ENCODE data around the gene SRPK3.
"Not testable (repeated sequence)": the region's sequence is repeated elsewhere in the genome, so short reads cannot be mapped to it uniquely, and the experiment has no call there.

The SRPK3 gene

DNA sequence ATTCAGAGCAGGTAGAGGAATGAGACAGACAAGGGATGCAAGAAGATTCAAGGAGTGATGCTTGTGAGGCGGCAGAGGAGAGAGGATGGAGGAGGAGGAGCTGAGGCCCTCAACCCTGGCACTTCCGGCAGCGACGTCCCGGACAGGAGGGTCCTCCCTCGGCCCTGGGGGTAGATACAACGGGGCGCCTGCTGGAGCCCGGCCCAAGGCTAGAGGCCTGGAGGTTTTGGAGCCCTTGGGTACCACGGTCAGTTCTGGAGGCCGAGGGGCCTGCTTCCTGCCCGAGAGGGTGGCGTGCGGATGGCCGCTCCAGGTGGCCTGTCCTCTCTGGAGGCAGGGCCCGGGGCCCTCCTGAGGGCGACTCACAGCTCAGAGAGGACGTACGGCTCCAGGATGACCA, 27.1 kb downstream of the SRPK3 start:
- Histone ChIP-seq H3K4me3 (no peak overlapping the region), H3K9me3 (replicated peaks in 1 of 11) (peaks cover 0 to 64% (median 48%) of the 10 kb centered on the region in 11 experiments; a peak in 17 of 22 replicates), H3K4me1 (no peaks in the 10 kb centered on the region), H3K27ac (no peak overlapping the region), H3K4me2 (no peak overlapping the region), H3K36me3 (no peaks in the 10 kb centered on the region), H3K9ac (no peak overlapping the region), H3K27me3 (peaks cover 32 to 69% (median 56%) of the 10 kb centered on the region in 11 experiments), H4K20me1 (peaks cover 0 to 4% (median 0%) of the 10 kb centered on the region in 11 experiments; a peak in 3 of 22 replicates)
- TF ChIP-seq Cebpa-rat (IDR thresholded peaks at IDR 0.05): no peak

DNA sequence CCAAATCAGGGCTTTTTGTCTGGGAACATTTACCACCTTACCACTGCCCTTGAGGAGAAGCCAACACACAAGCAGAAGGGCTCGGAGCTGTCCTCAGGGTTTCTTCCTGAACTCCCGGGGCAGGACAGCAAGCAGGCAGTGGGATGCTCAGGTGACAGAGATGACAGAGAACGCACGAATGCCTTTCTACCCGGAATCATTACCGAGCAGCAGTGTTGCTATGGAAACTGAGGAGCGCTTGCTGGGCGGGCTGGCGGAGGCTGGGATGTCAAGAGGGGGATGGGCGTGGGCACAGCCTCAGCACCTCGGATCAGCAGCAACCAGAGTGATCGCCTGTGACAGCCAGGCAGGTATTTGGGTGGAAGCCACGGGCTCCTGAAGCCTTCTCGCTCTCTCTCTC, 31.4 kb downstream of the SRPK3 start:
- TF ChIP-seq Cebpa-rat (IDR thresholded peaks at IDR 0.05): no peak
- Histone ChIP-seq H3K4me3 (no peak overlapping the region), H4K20me1 (peaks cover 0 to 4% (median 0%) of the 10 kb centered on the region in 11 experiments; a peak in 4 of 22 replicates), H3K9ac (no peak overlapping the region), H3K27ac (no peak overlapping the region), H3K4me1 (peaks cover 20 to 28% (median 26%) of the 10 kb centered on the region in 10 experiments), H3K4me2 (no peak overlapping the region), H3K9me3 (replicated peaks in 1 of 11) (peaks cover 0 to 33% (median 22%) of the 10 kb centered on the region in 11 experiments; a peak in 10 of 22 replicates), H3K27me3 (peaks cover 42 to 82% (median 67%) of the 10 kb centered on the region in 11 experiments), H3K36me3 (no peaks in the 10 kb centered on the region)

GRCh38 chrX:153813161-153813560, 32.3 kb downstream of the SRPK3 start:
- Histone ChIP-seq H3K27me3 (peaks cover 45 to 87% (median 75%) of the 10 kb centered on the region in 11 experiments), H3K9ac (no peak overlapping the region)
- no peak for TF ChIP-seq Cebpa-rat (IDR thresholded peaks at IDR 0.05)

GRCh38 chrX:153814591-153815315, 33.9 kb downstream of the SRPK3 start:
- TF ChIP-seq Cebpa-rat (IDR thresholded peaks at IDR 0.05): no peak
- Histone ChIP-seq H3K4me1 (peaks cover 30 to 51% (median 45%) of the 10 kb centered on the region in 10 experiments), H3K27me3 (peaks cover 56 to 89% (median 79%) of the 10 kb centered on the region in 11 experiments), H3K4me2 (peak overlapping the region; percentile 7 to 70 (median 56)), H3K9me3 (replicated peaks in 1 of 11) (peaks cover 0 to 37% (median 6%) of the 10 kb centered on the region in 11 experiments; a peak in 7 of 22 replicates), H3K4me3 (no peak overlapping the region), H4K20me1 (peaks cover 0 to 4% (median 0%) of the 10 kb centered on the region in 11 experiments; a peak in 4 of 22 replicates), H3K9ac (peak overlapping the region in 4 of 11 experiments; percentile 8 to 41 (median 16); a peak in 4 of 22 replicates), H3K27ac (peak overlapping the region in 8 of 11 experiments; percentile 24 to 65 (median 36); a peak in 13 of 22 replicates), H3K36me3 (no peaks in the 10 kb centered on the region)

More at GRCh38 chrX:153813161-153813560, 32.3 kb downstream of the SRPK3 start:
- Histone ChIP-seq H3K4me1 (peaks cover 25 to 38% (median 35%) of the 10 kb centered on the region in 10 experiments), H3K4me3 (no peak overlapping the region), H3K27ac (no peak overlapping the region), H3K36me3 (no peaks in the 10 kb centered on the region), H3K4me2 (no peak overlapping the region), H3K9me3 (replicated peaks in 1 of 11) (peaks cover 0 to 38% (median 15%) of the 10 kb centered on the region in 11 experiments; a peak in 9 of 22 replicates), H4K20me1 (peaks cover 0 to 4% (median 0%) of the 10 kb centered on the region in 11 experiments; a peak in 4 of 22 replicates)

DNA sequence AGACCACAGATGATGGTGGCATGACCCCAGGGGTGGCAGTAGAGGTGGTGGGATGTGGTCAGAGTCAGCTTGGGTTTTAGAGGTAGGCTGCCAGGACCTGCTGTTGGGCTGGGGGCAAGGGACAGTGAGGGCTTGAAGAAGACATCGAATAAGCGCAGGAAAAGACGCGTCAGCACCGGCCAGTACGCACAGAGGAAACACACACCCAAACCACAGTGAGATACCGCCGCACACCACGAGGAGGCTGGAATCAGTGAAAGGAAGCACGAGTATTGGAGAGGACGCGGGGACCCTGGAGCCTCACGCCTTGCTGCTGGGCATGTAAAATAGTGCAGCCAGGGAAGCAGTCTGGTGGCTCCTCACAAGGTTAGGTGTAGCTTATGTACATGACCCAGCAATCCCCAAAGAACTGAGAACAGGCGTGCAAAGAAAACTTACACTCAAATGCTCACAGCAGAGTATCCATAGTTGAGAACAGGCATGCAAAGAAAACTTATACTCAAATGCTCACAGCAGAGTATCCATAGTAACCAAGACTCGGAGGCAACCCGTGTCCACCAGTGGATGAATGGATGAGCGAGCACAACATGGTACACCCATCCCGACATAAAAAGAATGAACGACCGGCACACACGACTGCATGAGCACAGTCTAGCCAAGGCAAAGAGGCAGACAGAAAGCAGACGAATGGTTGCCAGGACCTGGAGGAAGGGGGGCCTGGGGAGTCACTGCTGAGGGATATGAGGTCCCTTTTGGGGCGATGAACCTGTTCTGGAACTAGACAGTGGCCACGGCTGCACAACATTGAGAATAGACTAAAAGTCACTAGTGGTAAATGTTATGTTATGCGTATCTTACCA, 36.2 kb downstream of the SRPK3 start:
- peak overlapping the region; percentile 36 to 82 (median 70) for H3K4me2 ChIP-seq
- H3K9ac ChIP-seq: peak overlapping the region in 2 of 11 experiments; percentile 9 to 34; a peak in 2 of 22 replicates
- peaks cover 30 to 66% (median 59%) of the 10 kb centered on the region in 10 experiments for H3K4me1 ChIP-seq
- H3K9me3 ChIP-seq (replicated peaks in 1 of 11): peaks cover 0 to 28% (median 4%) of the 10 kb centered on the region in 11 experiments; a peak in 7 of 22 replicates
- peaks cover 42 to 88% (median 74%) of the 10 kb centered on the region in 11 experiments for H3K27me3 ChIP-seq
- H4K20me1 ChIP-seq: peaks cover 0 to 9% (median 0%) of the 10 kb centered on the region in 11 experiments; a peak in 3 of 22 replicates
- H3K36me3 ChIP-seq: no peaks in the 10 kb centered on the region
- H3K27ac ChIP-seq: peak overlapping the region in 5 of 11 experiments; percentile 12 to 28 (median 19); a peak in 3 of 22 replicates
- no peak overlapping the region for H3K4me3 ChIP-seq
- TF ChIP-seq Cebpa-rat (IDR thresholded peaks at IDR 0.05): no peak

GRCh38 chrX:153818064-153818463, 37.2 kb downstream of the SRPK3 start:
- Histone ChIP-seq H3K4me1 (peaks cover 30 to 70% (median 61%) of the 10 kb centered on the region in 10 experiments), H3K27me3 (peaks cover 39 to 86% (median 73%) of the 10 kb centered on the region in 11 experiments), H3K4me2 (peak overlapping the region in 9 of 11 experiments; percentile 36 to 82 (median 71); a peak in 15 of 22 replicates), H3K9me3 (replicated peaks in 1 of 11) (peaks cover 0 to 28% (median 4%) of the 10 kb centered on the region in 11 experiments; a peak in 7 of 22 replicates)
- not testable (repeated sequence) for H3K36me3 ChIP-seq, H3K4me3 ChIP-seq, H3K27ac ChIP-seq, H4K20me1 ChIP-seq, H3K9ac ChIP-seq

- Histone ChIP-seq H3K9ac (peak overlapping the region; percentile 26 to 63 (median 49); a peak in 17 of 22 replicates), H3K36me3 (no peaks in the 10 kb centered on the region), H3K27ac (0 out of 22 replicates have a peak overlapping the region, but pooled peaks of 1 of the 11 experiments have one; percentile 9), H4K20me1 (peaks cover 0 to 9% (median 0%) of the 10 kb centered on the region in 11 experiments; a peak in 2 of 22 replicates), H3K4me2 (peak overlapping the region; percentile 65 to 83 (median 75)), H3K9me3 (replicated peaks in 1 of 11) (peaks cover 0 to 28% (median 4%) of the 10 kb centered on the region in 11 experiments; a peak in 7 of 22 replicates), H3K4me1 (peaks cover 30 to 70% (median 61%) of the 10 kb centered on the region in 10 experiments), H3K4me3 (peak overlapping the region; percentile 32 to 62 (median 48)), H3K27me3 (peaks cover 37 to 85% (median 70%) of the 10 kb centered on the region in 11 experiments)
- no peak for TF ChIP-seq Cebpa-rat (IDR thresholded peaks at IDR 0.05)
These were observed 37.9 kb downstream of the SRPK3 start for GRCh38 chrX:153818571-153819383.
